HG02763 (cell line): ENCODE measurements around the gene BNIP5.
"Not testable (repeated sequence)": the region's sequence is repeated elsewhere in the genome, so short reads cannot be mapped to it uniquely, and the experiment has no call there.

ENCODE experiments used
- ATAC-seq: cut with Tn5 transposase; IDR thresholded peaks from one replicate; pipeline ENCODE4 v1.9.1; 2021; ENCODE audit warnings: mild to moderate bottlenecking, moderate library complexity; ENCODE audit not compliant: unreplicated experiment

The BNIP5 gene

GRCh38 chr6:36367743-36368142, 31.1 kb upstream of the BNIP5 start:
- ATAC-seq: no peak

GRCh38 chr6:36364669-36365479, 28.2 kb upstream of the BNIP5 start:
- no peak for ATAC-seq

- ATAC-seq: not testable (repeated sequence)
These were observed 27.5 kb upstream of the BNIP5 start for GRCh38 chr6:36364061-36364635.

- ATAC-seq: not testable (repeated sequence)
These were observed 26.7 kb upstream of the BNIP5 start for GRCh38 chr6:36363371-36363752.

- no peak for ATAC-seq
These were observed 26.1 kb upstream of the BNIP5 start for GRCh38 chr6:36362551-36363370.

- ATAC-seq: no peak
These were observed 24.4 kb upstream of the BNIP5 start for GRCh38 chr6:36361071-36361470.

- no peak for ATAC-seq
These were observed 23.8 kb upstream of the BNIP5 start for GRCh38 chr6:36360241-36361054.

- ATAC-seq: no peak
These were observed 21.7 kb upstream of the BNIP5 start for GRCh38 chr6:36358226-36358915.

GRCh38 chr6:36357872-36358225, 21.2 kb upstream of the BNIP5 start:
- ATAC-seq: no peak

GRCh38 chr6:36355819-36356218, 19.1 kb upstream of the BNIP5 start:
- ATAC-seq: no peak

- no peak for ATAC-seq
These were observed 16.8 kb upstream of the BNIP5 start for GRCh38 chr6:36353411-36353915.

- ATAC-seq: no peak
These were observed 15.9 kb upstream of the BNIP5 start for GRCh38 chr6:36352477-36353157.

- no peak for ATAC-seq
These were observed 14.2 kb upstream of the BNIP5 start for GRCh38 chr6:36350681-36351571.

- no peak for ATAC-seq
These were observed 13.4 kb upstream of the BNIP5 start for GRCh38 chr6:36350082-36350481.

GRCh38 chr6:36349240-36349639, 12.6 kb upstream of the BNIP5 start:
- no peak for ATAC-seq

- ATAC-seq: no peak
These were observed 10.9 kb upstream of the BNIP5 start for GRCh38 chr6:36347621-36348020.

- no peak for ATAC-seq
These were observed 10.0 kb upstream of the BNIP5 start for GRCh38 chr6:36346486-36347273.
